ENCODE measurements around the gene MYH11.

Gene MYH11

DNA sequence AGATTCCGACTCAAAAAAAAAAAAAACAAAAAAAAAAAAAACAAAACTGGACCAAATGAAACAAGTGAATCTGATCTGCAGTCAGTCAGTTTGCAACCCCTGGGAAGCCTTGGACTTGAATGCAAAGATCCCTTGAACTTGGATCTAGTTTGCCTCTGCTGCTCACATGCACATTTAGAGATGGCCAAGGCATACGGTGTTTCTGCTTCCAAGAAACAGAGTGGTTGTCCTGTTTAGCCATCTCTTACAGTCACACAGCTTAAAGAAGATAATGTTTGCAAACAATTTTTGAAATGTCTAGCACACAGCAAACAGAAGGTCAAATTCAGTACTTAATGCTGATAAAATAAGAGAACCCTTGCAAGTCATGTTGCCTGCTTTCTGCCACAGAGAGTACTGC is 202.2 kb downstream of the MYH11 start:
- DNase-seq, result no peak

GRCh38 chr16:15653227-15653626 is 203.6 kb downstream of the MYH11 start:
- no peak for DNase-seq
